ENCODE measurements around the gene MDM2. TPM values are rescaled to one million over a fixed set of nuclear protein-coding genes. Genes with fewer than 3 reads are reported as not detected.

MDM2 gene
- total RNA-seq, 1 donor from 2014 or later: 36.0 TPM

DNA sequence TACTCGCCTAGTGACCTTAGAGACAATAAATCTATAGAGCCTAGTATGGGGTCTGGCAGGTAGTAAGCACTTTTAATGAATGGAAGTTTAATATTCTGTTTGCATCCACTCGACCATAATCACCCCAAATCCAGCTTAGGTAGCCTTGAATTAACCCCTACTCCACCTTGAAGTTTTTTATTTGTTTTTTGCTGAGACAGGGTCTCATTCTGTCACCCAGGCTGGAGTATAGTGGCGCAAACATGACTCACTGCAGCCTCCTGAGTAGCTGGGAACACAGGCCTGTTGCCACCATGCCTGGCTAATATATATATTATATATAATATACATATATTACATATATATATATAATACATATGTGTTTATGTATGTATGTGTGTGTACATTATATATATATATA, 38.8 kb downstream of the MDM2 start:
- intact Hi-C loops (cut with micrococcal nuclease): no loop called here
- no peak for DNase-seq
- H3K27me3 ChIP-seq (ENCODE audit: low read depth): no peaks in the 10 kb centered on the region
- peaks cover 24% of the 10 kb centered on the region for H3K36me3 ChIP-seq
- no peaks in the 10 kb centered on the region for H3K9me3 ChIP-seq (replicated peaks)
- no peak overlapping the region for H3K4me3 ChIP-seq
- H3K27ac ChIP-seq (replicated peaks): no peak overlapping the region
- TF ChIP-seq, protein P1, sequence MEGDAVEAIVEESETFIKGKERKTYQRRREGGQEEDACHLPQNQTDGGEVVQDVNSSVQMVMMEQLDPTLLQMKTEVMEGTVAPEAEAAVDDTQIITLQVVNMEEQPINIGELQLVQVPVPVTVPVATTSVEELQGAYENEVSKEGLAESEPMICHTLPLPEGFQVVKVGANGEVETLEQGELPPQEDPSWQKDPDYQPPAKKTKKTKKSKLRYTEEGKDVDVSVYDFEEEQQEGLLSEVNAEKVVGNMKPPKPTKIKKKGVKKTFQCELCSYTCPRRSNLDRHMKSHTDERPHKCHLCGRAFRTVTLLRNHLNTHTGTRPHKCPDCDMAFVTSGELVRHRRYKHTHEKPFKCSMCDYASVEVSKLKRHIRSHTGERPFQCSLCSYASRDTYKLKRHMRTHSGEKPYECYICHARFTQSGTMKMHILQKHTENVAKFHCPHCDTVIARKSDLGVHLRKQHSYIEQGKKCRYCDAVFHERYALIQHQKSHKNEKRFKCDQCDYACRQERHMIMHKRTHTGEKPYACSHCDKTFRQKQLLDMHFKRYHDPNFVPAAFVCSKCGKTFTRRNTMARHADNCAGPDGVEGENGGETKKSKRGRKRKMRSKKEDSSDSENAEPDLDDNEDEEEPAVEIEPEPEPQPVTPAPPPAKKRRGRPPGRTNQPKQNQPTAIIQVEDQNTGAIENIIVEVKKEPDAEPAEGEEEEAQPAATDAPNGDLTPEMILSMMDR (IDR thresholded peaks at IDR 0.05; ENCODE audit: borderline replicate concordance): no peak
- no peaks in the 10 kb centered on the region for H3K4me1 ChIP-seq

DNA sequence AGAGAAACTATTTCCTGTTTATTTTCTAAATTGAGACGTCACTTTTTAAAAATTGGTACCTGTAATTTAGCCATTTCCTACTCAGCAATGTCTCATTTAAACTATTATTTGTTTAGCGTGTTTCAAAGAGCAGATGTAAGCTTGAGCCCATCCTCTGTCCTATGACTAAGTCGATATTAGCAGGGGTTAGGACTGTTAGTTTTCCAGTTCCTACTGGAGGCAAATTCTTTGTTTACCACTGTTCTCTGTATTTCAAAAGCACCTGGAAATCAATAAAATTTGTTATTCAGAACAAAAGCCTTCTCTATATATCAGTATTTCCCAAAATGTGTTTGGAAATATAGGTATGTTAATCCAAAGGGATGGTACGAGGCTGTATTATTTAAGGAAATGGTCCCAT, 42.4 kb downstream of the MDM2 start:
- Histone ChIP-seq H3K36me3 (no peaks in the 10 kb centered on the region), H3K4me3 (no peak overlapping the region), H3K9me3 (replicated peaks) (no peaks in the 10 kb centered on the region), H3K27ac (replicated peaks) (no peak overlapping the region), H3K4me1 (no peaks in the 10 kb centered on the region), H3K27me3 (ENCODE audit: low read depth) (no peaks in the 10 kb centered on the region)
- TF ChIP-seq, protein P1 (IDR thresholded peaks at IDR 0.05; ENCODE audit: borderline replicate concordance): no peak
- intact Hi-C loops (cut with micrococcal nuclease): no loop called here
- no peak for DNase-seq

DNA sequence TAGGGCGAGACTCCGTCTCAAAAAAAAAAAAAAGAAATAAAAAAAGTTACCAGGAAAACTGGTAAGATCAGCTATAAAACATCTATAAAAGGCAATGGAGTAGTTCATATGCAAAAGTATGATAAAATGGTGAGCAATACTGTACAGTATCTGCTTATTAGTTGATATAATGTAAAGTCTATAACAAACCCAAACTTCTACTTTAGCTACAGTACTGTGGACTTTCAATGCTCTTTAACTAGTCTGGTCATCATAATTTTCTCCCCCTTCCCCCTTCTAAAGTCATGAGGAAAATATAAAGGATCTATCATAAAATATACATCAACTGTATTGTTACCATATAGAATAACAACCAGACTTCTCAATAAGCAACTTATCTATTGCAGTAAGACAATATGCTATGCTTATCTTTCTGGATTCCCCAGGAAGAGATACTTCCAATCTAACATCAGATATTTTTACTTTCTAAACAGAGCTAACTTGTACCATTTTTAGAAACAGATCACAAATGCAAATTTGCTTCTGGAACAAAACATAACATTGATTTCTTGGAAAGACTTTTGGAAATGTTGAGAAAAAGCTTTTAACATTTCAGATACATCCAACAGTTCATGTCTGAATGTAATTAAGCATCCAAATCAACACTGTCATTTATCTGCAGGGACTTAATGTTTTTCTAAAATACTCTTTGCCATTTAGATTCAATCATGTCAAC, 43.8 kb downstream of the MDM2 start:
- no peak overlapping the region for H3K27ac ChIP-seq (replicated peaks)
- no peaks in the 10 kb centered on the region for H3K36me3 ChIP-seq
- intact Hi-C loops (cut with micrococcal nuclease): no loop called here
- H3K4me1 ChIP-seq: no peaks in the 10 kb centered on the region
- no peak overlapping the region for H3K4me3 ChIP-seq
- TF ChIP-seq, protein P1 (IDR thresholded peaks at IDR 0.05; ENCODE audit: borderline replicate concordance): no peak
- no peak for DNase-seq
- H3K9me3 ChIP-seq (replicated peaks): no peaks in the 10 kb centered on the region
- H3K27me3 ChIP-seq (ENCODE audit: low read depth): no peaks in the 10 kb centered on the region

DNA sequence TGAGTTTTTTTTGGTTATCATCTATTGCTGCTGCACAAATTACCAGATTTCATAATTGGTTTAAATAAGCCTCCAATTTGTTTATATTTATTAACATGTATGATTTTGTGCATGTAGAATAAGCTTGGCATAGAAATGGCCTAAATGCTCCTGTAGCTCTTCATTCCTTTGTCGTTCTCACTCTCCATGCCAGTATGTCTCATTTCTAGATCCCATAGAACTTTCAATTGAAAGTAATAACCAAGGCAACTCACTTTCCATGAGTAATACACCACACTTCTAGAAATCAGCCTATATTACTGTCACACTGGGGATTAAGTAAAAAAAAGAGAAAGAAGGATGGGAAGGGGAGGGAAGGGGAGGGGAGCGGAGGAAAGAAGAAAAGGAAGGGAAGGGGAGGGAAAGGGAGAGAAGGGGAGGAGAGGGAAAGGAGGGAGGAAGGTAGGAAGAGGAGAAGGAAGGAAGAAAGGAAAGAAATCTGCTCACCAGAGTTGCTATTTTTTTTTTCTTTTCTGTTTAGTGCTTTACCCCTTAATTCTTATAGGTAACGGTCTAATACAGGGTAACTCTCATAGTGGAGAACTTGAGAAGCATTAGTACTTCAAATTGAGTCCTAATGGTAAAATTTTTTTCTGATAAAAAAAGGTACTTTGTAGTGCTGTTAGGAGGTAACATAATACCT, 45.6 kb downstream of the MDM2 start:
- H3K27me3 ChIP-seq (ENCODE audit: low read depth): no peaks in the 10 kb centered on the region
- TF ChIP-seq, protein P1 (IDR thresholded peaks at IDR 0.05; ENCODE audit: borderline replicate concordance): no peak
- H3K36me3 ChIP-seq: no peaks in the 10 kb centered on the region
- no peak for DNase-seq
- H3K27ac ChIP-seq (replicated peaks): no peak overlapping the region
- H3K4me1 ChIP-seq: no peaks in the 10 kb centered on the region
- no peaks in the 10 kb centered on the region for H3K9me3 ChIP-seq (replicated peaks)
- intact Hi-C loops (cut with micrococcal nuclease): no loop called here
- no peak overlapping the region for H3K4me3 ChIP-seq

DNA sequence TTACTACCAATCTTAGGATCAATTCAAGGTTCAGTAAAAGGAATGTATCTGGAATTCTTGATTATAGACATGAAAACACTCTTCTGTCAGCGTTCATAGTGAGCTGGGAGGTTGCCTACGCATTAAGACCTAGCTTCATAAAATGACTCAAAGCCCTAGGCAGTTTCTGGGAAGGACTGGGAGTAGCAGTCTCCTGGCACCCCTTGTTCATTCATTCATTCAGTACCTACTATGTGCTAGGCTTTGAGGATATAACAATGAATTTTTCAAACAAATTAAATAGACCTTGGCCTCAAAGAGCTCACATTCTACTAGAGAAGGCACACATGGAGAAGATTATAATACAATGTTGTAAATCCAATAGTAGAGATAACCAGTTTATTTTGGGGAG, 46.1 kb downstream of the MDM2 start:
- H3K27me3 ChIP-seq (ENCODE audit: low read depth): no peaks in the 10 kb centered on the region
- TF ChIP-seq, protein P1 (IDR thresholded peaks at IDR 0.05; ENCODE audit: borderline replicate concordance): no peak
- no peak for DNase-seq
- H3K4me3 ChIP-seq: no peak overlapping the region
- intact Hi-C loops (cut with micrococcal nuclease): no loop called here
- no peaks in the 10 kb centered on the region for H3K4me1 ChIP-seq
- no peaks in the 10 kb centered on the region for H3K9me3 ChIP-seq (replicated peaks)
- H3K36me3 ChIP-seq: no peaks in the 10 kb centered on the region
- H3K27ac ChIP-seq (replicated peaks): no peak overlapping the region
